ENCODE measurements around the gene SLC28A1. TPM values are rescaled to one million over a fixed set of nuclear protein-coding genes. Genes with fewer than 3 reads are reported as not detected.

Gene SLC28A1
- total RNA-seq, 1 experiment from 2014 or later = 0.17 TPM

DNA sequence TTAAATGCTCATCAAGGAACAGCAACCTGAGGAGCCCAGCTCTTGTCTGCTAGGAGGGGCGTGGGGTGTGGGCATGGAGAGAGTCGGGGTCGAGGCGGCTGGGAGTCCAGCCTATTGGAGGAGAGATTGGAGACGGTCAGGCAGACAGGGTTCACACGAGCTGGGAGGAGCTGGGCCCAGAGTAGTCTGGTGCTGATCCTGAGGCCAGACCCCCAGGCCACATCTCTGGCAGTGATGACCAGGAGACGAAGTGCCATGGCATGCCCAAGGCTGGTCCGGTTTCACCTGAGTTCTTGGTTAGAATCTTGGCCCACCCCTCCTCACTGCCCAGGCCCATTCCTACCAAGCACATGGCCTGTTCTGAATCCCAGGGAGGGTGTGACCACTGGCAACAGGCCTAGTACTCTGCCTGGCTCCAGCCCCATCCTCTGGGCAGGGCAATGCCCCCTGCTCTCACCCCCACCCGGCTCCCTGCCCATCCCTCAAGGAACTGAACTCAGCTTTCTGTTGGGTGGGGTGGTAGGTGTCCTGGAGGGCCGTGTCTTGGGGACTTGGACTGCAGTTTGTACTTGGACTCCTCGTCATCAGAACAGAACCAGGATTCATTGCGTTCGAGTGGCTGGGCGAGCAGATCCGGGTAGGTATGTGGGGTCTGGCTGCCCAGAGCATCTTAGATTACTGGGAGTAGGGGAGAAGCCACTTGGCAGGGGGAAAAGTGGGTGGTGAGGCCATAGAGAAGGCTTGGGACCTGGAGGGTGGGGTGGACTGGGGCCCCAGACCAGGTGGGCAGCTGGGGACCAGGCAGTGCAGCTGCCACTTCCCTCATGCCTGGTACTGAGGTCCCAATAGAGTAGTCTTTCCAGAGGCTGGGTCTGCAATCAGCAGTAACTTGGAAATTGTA lies 20.8 kb downstream of the SLC28A1 start:
- Mint-ChIP-seq H3K27me3 (ENCODE audit: unreplicated experiment) (no peaks in the 10 kb centered on the region), H3K9me3 (ENCODE audit: low read depth, unreplicated experiment) (no peaks in the 10 kb centered on the region), H3K36me3 (ENCODE audit: insufficient read depth, unreplicated experiment) (no peaks in the 10 kb centered on the region), H3K4me1 (ENCODE audit: low read depth, unreplicated experiment) (peaks cover 10% of the 10 kb centered on the region), H3K27ac (ENCODE audit: unreplicated experiment) (no peak overlapping the region), H3K4me3 (ENCODE audit: low read depth, unreplicated experiment) (no peak overlapping the region)
- CTCF ChIA-PET = no interaction called here
- TF ChIP-seq, protein P1, sequence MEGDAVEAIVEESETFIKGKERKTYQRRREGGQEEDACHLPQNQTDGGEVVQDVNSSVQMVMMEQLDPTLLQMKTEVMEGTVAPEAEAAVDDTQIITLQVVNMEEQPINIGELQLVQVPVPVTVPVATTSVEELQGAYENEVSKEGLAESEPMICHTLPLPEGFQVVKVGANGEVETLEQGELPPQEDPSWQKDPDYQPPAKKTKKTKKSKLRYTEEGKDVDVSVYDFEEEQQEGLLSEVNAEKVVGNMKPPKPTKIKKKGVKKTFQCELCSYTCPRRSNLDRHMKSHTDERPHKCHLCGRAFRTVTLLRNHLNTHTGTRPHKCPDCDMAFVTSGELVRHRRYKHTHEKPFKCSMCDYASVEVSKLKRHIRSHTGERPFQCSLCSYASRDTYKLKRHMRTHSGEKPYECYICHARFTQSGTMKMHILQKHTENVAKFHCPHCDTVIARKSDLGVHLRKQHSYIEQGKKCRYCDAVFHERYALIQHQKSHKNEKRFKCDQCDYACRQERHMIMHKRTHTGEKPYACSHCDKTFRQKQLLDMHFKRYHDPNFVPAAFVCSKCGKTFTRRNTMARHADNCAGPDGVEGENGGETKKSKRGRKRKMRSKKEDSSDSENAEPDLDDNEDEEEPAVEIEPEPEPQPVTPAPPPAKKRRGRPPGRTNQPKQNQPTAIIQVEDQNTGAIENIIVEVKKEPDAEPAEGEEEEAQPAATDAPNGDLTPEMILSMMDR (IDR thresholded peaks at IDR 0.05; ENCODE audit: unreplicated experiment) = no peak
- no peak for DNase-seq
- no TSS peak for BruUV-seq (replicated peaks)
- intact Hi-C loops (cut with micrococcal nuclease; ENCODE audit: unreplicated experiment) = no loop called here

DNA sequence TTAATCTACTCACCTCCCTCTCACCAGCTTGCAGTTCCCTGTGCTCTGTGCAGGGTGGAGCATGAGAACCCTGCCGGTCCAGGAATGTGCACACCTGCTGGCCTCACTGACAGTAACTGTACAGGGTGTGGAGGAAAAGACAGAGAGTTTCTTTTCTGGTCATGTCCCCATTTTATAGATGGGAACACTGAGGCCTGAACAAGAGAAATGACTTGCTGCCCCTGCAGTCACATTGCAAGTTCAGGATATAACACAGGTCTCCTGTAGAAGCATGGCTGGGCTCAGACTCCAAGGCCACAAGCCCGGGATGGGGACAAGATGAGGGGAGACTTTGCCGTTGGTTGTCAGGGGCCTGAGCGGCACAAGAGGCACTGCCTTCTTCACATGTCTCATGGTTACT lies 23.3 kb downstream of the SLC28A1 start:
- no TSS peak for BruUV-seq (replicated peaks)
- intact Hi-C loops (cut with micrococcal nuclease; ENCODE audit: unreplicated experiment) = no loop called here
- Mint-ChIP-seq H3K27me3 (ENCODE audit: unreplicated experiment) (no peaks in the 10 kb centered on the region), H3K4me1 (ENCODE audit: low read depth, unreplicated experiment) (peaks cover 34% of the 10 kb centered on the region), H3K36me3 (ENCODE audit: insufficient read depth, unreplicated experiment) (peaks cover 13% of the 10 kb centered on the region), H3K9me3 (ENCODE audit: low read depth, unreplicated experiment) (peaks cover 3% of the 10 kb centered on the region), H3K4me3 (ENCODE audit: low read depth, unreplicated experiment) (no peak overlapping the region), H3K27ac (ENCODE audit: unreplicated experiment) (no peak overlapping the region)
- DNase-seq = no peak
- CTCF ChIA-PET = interaction anchor here (0.9 kb wide), 1 partner anchor 8 kb away, joined by 7 read pairs; no protein-coding TSS in a partner anchor
- TF ChIP-seq, protein P1 (IDR thresholded peaks at IDR 0.05; ENCODE audit: unreplicated experiment) = no peak

DNA sequence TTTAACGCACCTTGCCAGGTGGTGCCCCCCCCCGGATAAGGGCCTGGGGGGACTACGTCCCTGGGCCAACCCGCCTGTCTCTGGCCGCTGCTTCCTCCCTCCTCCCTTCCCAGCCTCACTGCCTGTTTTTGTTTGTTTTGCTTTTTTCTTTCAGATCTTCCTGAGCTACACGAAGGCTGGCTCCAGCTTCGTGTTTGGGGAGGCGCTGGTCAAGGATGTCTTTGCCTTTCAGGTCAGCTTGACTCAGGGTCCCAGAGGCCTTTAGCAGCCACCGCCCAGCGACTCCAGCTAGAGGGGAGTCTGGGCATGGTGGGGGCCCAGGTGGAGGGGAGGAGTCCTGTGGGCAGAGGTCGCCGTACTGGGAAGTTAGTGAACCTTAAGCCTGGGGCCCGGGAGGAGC lies 24.1 kb downstream of the SLC28A1 start:
- no TSS peak for BruUV-seq (replicated peaks)
- TF ChIP-seq, protein P1 (IDR thresholded peaks at IDR 0.05; ENCODE audit: unreplicated experiment) = no peak
- CTCF ChIA-PET = interaction anchor here (0.9 kb wide), 1 partner anchor 8 kb away, joined by 7 read pairs; no protein-coding TSS in a partner anchor

DNA sequence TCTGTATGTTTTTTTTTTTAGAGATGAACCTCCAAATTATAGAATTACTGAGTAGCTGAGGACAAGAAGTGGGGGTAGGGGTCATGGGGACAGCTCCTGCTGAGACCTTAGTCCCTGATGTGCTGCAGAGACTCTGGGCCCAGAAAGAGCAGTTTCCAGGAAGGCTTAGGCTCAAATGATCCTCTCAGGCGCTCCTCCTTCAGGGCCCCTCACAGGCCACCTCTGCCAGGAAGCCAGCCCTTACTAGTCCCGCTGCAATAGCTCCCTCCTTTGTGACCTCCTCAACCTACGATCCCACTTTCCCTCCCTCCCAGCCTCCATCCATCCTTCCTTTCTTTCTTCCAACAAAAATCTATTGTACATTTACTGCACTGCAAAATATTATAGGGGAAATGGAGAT lies 24.6 kb downstream of the SLC28A1 start:
- TF ChIP-seq, protein P1 (IDR thresholded peaks at IDR 0.05; ENCODE audit: unreplicated experiment) = no peak
- intact Hi-C loops (cut with micrococcal nuclease; ENCODE audit: unreplicated experiment) = no loop called here
- Mint-ChIP-seq H3K36me3 (ENCODE audit: insufficient read depth, unreplicated experiment) (peaks cover 14% of the 10 kb centered on the region), H3K4me1 (ENCODE audit: low read depth, unreplicated experiment) (peaks cover 39% of the 10 kb centered on the region), H3K9me3 (ENCODE audit: low read depth, unreplicated experiment) (peaks cover 3% of the 10 kb centered on the region), H3K4me3 (ENCODE audit: low read depth, unreplicated experiment) (no peak overlapping the region), H3K27me3 (ENCODE audit: unreplicated experiment) (no peaks in the 10 kb centered on the region), H3K27ac (ENCODE audit: unreplicated experiment) (peak overlapping the region; percentile 38)
- no peak for DNase-seq
- CTCF ChIA-PET = no interaction called here
- BruUV-seq (replicated peaks) = no TSS peak

More for the DNA sequence above, 24.1 kb downstream of the SLC28A1 start:
- Mint-ChIP-seq H3K4me3 (ENCODE audit: low read depth, unreplicated experiment) (no peak overlapping the region), H3K27ac (ENCODE audit: unreplicated experiment) (peak overlapping the region; percentile 38), H3K27me3 (ENCODE audit: unreplicated experiment) (no peaks in the 10 kb centered on the region), H3K36me3 (ENCODE audit: insufficient read depth, unreplicated experiment) (peaks cover 14% of the 10 kb centered on the region), H3K9me3 (ENCODE audit: low read depth, unreplicated experiment) (peaks cover 3% of the 10 kb centered on the region), H3K4me1 (ENCODE audit: low read depth, unreplicated experiment) (peaks cover 39% of the 10 kb centered on the region)
- intact Hi-C loops (cut with micrococcal nuclease; ENCODE audit: unreplicated experiment) = no loop called here
- DNase-seq = no peak

All from Calu3 (cell line).